Measurements from ENCODE around the gene OR8D1. TPM values are rescaled to one million over a fixed set of nuclear protein-coding genes. Genes with fewer than 3 reads are reported as not detected.

Gene OR8D1
- total RNA-seq (2013), result not detected
- polyA plus RNA-seq (not detected), polyA minus RNA-seq (not detected in 2 replicates), total RNA-seq (0 to 3.2 (median 0.03) reads per million in 11 experiments)

- Mint-ChIP-seq H3K27ac (peak within 1 kb of the TSS in 1 of 7 donors; percentile 66), H3K4me1 (no peaks in the 10 kb centered on the region), H3K27me3 (ENCODE audit: low read depth in 3 of 3) (peaks cover 0 to 2% (median 1%) of the 10 kb centered on the region in 3 donors), H3K36me3 (no peaks in the 10 kb centered on the region), H3K4me3 (no peak within 1 kb of the TSS), H3K9me3 (peaks cover 0 to 5% (median 2%) of the 10 kb centered on the region in 7 donors)
- no peaks in the 10 kb centered on the region for H3K4me1 ChIP-seq (ENCODE audit: control insufficient read depth in 1 of 2, insufficient read depth in 2 of 2, low read length in 2 of 2)
- H3K4me2 ChIP-seq (replicated peaks; ENCODE audit: extremely low read depth, low read length, poor library complexity, severe bottlenecking), result no peak within 1 kb of the TSS
- no peaks in the 10 kb centered on the region for H3K27me3 ChIP-seq (ENCODE audit: control insufficient read depth in 2 of 2, insufficient read depth in 2 of 2, low read length in 2 of 2)
- no peak within 1 kb of the TSS for H3K4me3 ChIP-seq (replicated peaks in 1 of 3; ENCODE audit: low read depth in 2 of 3, low read length in 3 of 3)
- intact Hi-C loops (cut with micrococcal nuclease), result no loop called here
- H2AFZ ChIP-seq (ENCODE audit: insufficient read depth, low read depth, low read length, poor library complexity, severe bottlenecking), result no peak within 1 kb of the TSS
- no peak within 1 kb of the TSS for H3K9ac ChIP-seq (ENCODE audit: insufficient read depth, low read length, poor library complexity, severe bottlenecking)
- H3K79me2 ChIP-seq (ENCODE audit: insufficient read depth, low read length), result no peaks in the 10 kb centered on the region
- H3K27ac ChIP-seq (ENCODE audit: low read depth in 1 of 2, low read length in 2 of 2), result no peak within 1 kb of the TSS
- no peak for DNase-seq
- WGBS (ENCODE audit: insufficient coverage), result no CpG with 5 or more reads among the region's 2 CpGs
- H4K20me1 ChIP-seq (ENCODE audit: insufficient read depth, low read length), result no peaks in the 10 kb centered on the region
- TF ChIP-seq CTCF (IDR thresholded peaks at IDR 0.05), result no peak
- no peaks in the 10 kb centered on the region for H3K36me3 ChIP-seq (replicated peaks in 1 of 2; ENCODE audit: control insufficient read depth in 1 of 2, insufficient read depth in 2 of 2, low read length in 2 of 2)
- H3K9me3 ChIP-seq (replicated peaks in 1 of 2; ENCODE audit: control insufficient read depth in 1 of 2, insufficient read depth in 1 of 2, low read length in 2 of 2), result no peaks in the 10 kb centered on the region
These were observed at the start of gene OR8D1 for GRCh38 chr11:124313849-124314248. OR8D1 (minus strand) TSS chr11:124313949; CDS start chr11:124310766, 3,183 bp downstream.

GRCh38 chr11:124359566-124359965 is 45.8 kb upstream of the OR8D1 start:
- H3K4me1 Mint-ChIP-seq, result no peaks in the 10 kb centered on the region
- Histone ChIP-seq H3K4me1 (ENCODE audit: control insufficient read depth in 1 of 2, insufficient read depth in 2 of 2, low read length in 2 of 2) (no peaks in the 10 kb centered on the region), H4K20me1 (ENCODE audit: insufficient read depth, low read length) (no peaks in the 10 kb centered on the region), H3K27me3 (ENCODE audit: control insufficient read depth in 2 of 2, insufficient read depth in 2 of 2, low read length in 2 of 2) (no peaks in the 10 kb centered on the region), H3K4me3 (replicated peaks in 1 of 3; ENCODE audit: low read depth in 2 of 3, low read length in 3 of 3) (no peak overlapping the region), H3K27ac (ENCODE audit: low read depth in 1 of 2, low read length in 2 of 2) (no peak overlapping the region), H3K79me2 (ENCODE audit: insufficient read depth, low read length) (no peaks in the 10 kb centered on the region), H3K36me3 (replicated peaks in 1 of 2; ENCODE audit: control insufficient read depth in 1 of 2, insufficient read depth in 2 of 2, low read length in 2 of 2) (no peaks in the 10 kb centered on the region), H3K9me3 (replicated peaks in 1 of 2; ENCODE audit: control insufficient read depth in 1 of 2, insufficient read depth in 1 of 2, low read length in 2 of 2) (no peaks in the 10 kb centered on the region), H3K9ac (ENCODE audit: insufficient read depth, low read length, poor library complexity, severe bottlenecking) (no peak overlapping the region), H2AFZ (ENCODE audit: insufficient read depth, low read depth, low read length, poor library complexity, severe bottlenecking) (no peak overlapping the region), H3K4me2 (replicated peaks; ENCODE audit: extremely low read depth, low read length, poor library complexity, severe bottlenecking) (no peak overlapping the region)
- H3K9me3 Mint-ChIP-seq, result peaks cover 0 to 3% (median 1%) of the 10 kb centered on the region in 7 donors
- intact Hi-C loops (cut with micrococcal nuclease), result no loop called here
- H3K36me3 Mint-ChIP-seq, result no peaks in the 10 kb centered on the region
- no peak overlapping the region for H3K27ac Mint-ChIP-seq
- DNase-seq, result no peak
- WGBS (ENCODE audit: insufficient coverage), result 74% methylated on average over 2 of the region's 2 CpGs
- no peak for TF ChIP-seq CTCF (IDR thresholded peaks at IDR 0.05)
- H3K27me3 Mint-ChIP-seq (ENCODE audit: low read depth in 3 of 3), result peaks cover 0 to 3% (median 2%) of the 10 kb centered on the region in 3 donors
- H3K4me3 Mint-ChIP-seq, result no peak overlapping the region
